CD8-positive, alpha-beta T cell (primary cell): Measurements from ENCODE around the gene APOBR. TPM values are rescaled to one million over a fixed set of nuclear protein-coding genes. Genes with fewer than 3 reads are reported as not detected.

Source experiments
- total RNA-seq, 46 experiments: library from RNA in 2 of 46; stranded (reverse) in 2 of 46; gene quantifications; one replicate each; pipeline ENCODE4 v1.2.3 and lab custom pipeline; 2021 to 2026

APOBR gene
- total RNA-seq, 2 experiments from 2014 or later = 6.3 TPM

Other genes starting within 250 kb of the APOBR start
- gene SBK1, start 202.1 kb upstream of the APOBR start, total RNA-seq = 10 to 100 TPM; 16.5 to 17.1 TPM
- 1 to 10 TPM in 1 of 2 experiments, not detected in 1; 2.0 TPM for gene NPIPB6, start 131.1 kb upstream of the APOBR start, total RNA-seq
- gene EIF3CL, start 90.8 kb upstream of the APOBR start, total RNA-seq = 10 to 100 TPM; 28.1 to 29.4 TPM
- not detected for gene NPIPB7, start 22.3 kb upstream of the APOBR start, total RNA-seq
- 10 to 100 TPM; 37.0 to 43.2 TPM for gene CLN3, start 2.6 kb upstream of the APOBR start, total RNA-seq
- gene IL27, start 12.2 kb downstream of the APOBR start, total RNA-seq = not detected
- not detected for gene NUPR1, start 44.3 kb downstream of the APOBR start, total RNA-seq
- gene SGF29, start 59.3 kb downstream of the APOBR start, total RNA-seq = 10 to 100 TPM; 41.1 to 44.5 TPM
- gene SULT1A2, start 102.4 kb downstream of the APOBR start, total RNA-seq = under 1 TPM; 0.43 to 0.53 TPM
- 1 to 10 TPM; 9.9 to 10.0 TPM for gene SULT1A1, start 115.4 kb downstream of the APOBR start, total RNA-seq
- gene NPIPB8, start 143.4 kb downstream of the APOBR start, total RNA-seq = 1 to 10 TPM in 1 of 2 experiments, under 1 TPM in 1; 0.69 to 1.7 TPM
- gene EIF3C, start 216.8 kb downstream of the APOBR start, total RNA-seq = 100 to 1,000 TPM; 186 to 197 TPM